Dermis microvascular lymphatic vessel endothelial cell (primary cell): ENCODE measurements around the gene DNAJB13. TPM values are rescaled to one million over a fixed set of nuclear protein-coding genes. Genes with fewer than 3 reads are reported as not detected.

ENCODE experiments used
- DNase-seq, 2 donors: peaks; one replicate each; pipeline versions ENCODE4 v3.0.0 to v3.0.0-alpha.2; 2010; ENCODE audit warnings: low read depth in 2 of 2
- total RNA-seq: library from RNA; depleted of rRNA; stranded (reverse); fragments of >200 nt; gene quantifications from 2 replicates; pipeline ENCODE4 v1.2.1, GENCODE V29; 2014

Gene DNAJB13
- total RNA-seq, 1 donor from 2014 or later = not detected

DNA sequence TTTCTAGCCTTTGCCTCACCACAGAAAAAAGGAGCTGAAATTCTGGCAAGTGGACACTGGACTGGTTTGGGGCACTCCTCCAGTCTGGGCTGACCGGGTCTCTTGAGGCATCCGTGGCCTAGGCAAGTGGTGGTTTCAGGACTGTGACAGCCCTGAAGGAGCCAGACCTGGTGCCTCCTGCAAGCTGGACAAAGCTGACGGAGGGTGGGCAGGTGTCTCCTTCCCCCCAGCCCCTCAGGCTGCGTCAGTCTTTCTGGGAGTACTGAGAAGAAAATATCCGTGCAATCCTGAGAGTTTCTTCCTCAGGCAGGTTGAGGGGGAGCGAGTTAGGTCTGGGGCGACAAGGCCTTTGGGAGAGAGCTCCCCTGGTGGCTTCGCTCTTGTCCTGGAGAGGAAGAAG is 62.3 kb downstream of the DNAJB13 start:
- DNase-seq = no peak

- DNase-seq = no peak
These were observed 64.1 kb downstream of the DNAJB13 start for GRCh38 chr11:74014880-74015279.

DNA sequence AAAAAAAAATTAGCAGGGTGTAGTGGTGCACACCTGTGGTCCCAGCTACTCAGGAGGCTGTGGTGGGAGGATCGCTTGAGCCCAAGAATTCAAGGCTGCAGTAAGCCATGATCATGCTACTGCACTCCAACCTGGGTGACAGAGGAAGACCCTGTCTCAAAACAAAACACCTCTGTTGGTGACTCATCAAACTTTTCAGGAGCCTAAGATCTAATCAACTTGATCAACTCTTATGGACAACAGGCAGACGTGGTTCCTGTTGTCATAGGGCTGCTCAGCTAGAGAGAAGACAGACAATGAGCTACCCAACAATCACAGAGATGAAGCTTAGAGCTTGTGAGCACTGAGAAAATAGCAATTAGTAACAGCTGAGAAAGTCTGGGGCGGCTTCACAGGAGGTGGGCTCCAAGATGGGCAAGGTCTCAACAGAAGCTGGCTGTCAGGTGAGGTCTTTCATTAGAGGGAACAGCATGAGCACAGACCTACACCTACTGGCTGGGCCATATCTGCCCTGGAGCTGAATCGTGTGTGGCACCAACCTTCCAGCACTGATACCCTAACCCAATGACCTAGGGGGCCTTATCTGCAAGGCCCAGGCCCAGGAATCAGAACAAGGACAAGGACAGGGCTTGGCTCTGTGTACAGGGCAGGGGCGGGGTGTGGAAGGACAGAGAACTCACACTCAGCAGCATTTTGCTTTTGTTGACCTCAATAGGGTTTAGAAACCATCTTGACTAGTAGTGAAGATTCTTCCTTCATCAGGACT is 65.3 kb downstream of the DNAJB13 start:
- DNase-seq = no peak

GRCh38 chr11:74017631-74018030 is 66.8 kb downstream of the DNAJB13 start:
- DNase-seq = no peak

DNA sequence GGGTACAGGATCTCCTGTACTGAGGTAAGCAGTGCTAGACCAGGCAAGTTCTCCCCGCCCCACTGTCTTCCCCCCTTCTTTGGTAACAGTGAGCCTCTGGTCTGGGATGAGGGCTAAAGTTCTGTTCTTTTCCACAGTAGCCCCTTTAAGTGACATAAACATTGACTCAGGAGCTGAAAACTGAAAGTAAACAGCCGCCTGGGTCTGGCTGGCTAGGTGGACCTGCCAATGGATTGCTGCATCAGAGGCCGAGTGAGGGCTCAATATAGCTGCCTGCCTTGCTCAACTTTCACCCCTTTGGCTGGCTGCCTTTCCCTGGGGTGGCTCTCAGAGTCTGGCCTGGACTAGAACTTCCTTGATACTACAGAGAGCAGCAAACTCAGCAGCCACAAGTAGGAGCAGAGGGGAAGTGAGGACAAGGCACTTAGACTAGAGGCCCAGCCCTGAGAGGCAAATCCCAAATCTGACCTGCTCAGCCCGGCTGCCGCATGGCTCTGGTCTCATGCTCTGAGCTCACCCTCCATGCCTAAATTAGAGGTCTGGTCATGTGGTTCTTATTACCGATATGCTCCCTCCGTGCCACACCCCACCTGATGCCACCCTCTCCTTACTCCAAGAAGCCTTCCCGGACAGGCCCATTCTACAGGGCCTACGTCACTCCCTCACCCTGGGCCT is 67.6 kb downstream of the DNAJB13 start:
- DNase-seq = peak; percentile 42 to 63

DNA sequence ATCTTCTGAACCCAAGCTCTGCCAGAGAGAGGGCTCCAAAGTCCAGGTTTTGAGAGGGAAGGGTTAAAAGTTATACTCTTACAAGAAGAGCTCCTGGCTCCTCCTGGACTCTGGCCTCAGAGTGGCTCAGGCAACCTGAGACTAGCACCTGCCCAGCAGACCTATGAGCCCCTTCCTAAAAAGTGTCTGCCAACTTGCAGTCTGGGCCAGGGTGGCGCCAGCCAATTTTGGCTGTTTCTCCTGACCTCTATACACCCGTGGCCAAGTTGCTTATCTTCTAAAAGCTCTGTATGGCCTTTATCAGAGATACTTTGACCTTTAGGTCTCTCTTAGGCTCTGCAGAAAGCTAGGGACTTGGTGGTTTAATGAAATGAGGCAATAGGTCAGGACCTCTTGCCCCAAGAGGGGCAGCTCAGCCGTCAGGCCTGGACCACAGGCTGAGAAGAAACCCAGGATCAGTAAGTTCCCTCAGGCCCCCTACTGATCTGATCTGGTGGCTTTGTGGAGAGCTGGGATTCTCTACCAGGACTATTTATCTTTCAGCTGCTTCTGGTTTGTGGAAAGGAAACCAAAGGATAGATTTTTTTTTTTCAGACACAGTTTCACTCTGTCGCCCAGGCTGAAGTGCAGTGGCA is 68.4 kb downstream of the DNAJB13 start:
- no peak for DNase-seq

DNA sequence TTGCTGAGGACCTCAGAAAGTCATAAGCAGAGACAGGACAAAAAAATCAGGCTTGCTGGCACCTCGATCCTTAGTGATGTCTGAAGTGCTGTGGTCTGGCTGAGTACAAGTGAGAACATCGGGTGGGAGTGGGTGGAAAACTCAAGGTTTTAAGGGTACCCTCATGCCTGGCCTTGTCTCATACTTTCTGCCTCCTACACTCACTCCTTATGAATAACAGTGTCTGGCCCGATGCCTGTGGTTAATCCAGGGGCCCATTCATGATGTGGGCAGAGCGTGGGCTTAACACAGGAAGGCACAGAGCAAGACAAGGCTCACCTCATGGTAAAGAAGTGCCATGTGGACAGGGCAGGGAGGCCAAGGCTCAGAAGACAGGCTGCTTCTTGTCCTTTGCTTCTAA is 69.0 kb downstream of the DNAJB13 start:
- no peak for DNase-seq

Other genes starting within 250 kb of the DNAJB13 start
- 80.4 and 90.9 TPM in 2 replicates for gene RAB6A, start 190.0 kb upstream of the DNAJB13 start, total RNA-seq
- 23.9 and 34.0 TPM in 2 replicates for gene MRPL48, start 163.2 kb upstream of the DNAJB13 start, total RNA-seq
- gene COA4, start 74.2 kb upstream of the DNAJB13 start, total RNA-seq = 37.6 and 39.4 TPM in 2 replicates
- 4.5 and 6.4 TPM in 2 replicates for gene PAAF1, start 74.0 kb upstream of the DNAJB13 start, total RNA-seq
- gene UCP2, start 31.8 kb downstream of the DNAJB13 start, total RNA-seq = 3.7 and 7.6 TPM in 2 replicates
- under 0.01 and 0.38 TPM in 2 replicates for gene UCP3, start 58.1 kb downstream of the DNAJB13 start, total RNA-seq
- gene C2CD3, start 220.0 kb downstream of the DNAJB13 start, total RNA-seq = 7.1 and 12.5 TPM in 2 replicates
- 21.3 and 22.3 TPM in 2 replicates for gene PPME1, start 220.3 kb downstream of the DNAJB13 start, total RNA-seq